ENCODE results near the gene SLC13A5. TPM values are rescaled to one million over a fixed set of nuclear protein-coding genes. Genes with fewer than 3 reads are reported as not detected.
A peak's percentile ranks its signal among the peaks of the same experiment; 100 is the strongest.
"Not testable (repeated sequence)": the region's sequence is repeated elsewhere in the genome, so short reads cannot be mapped to it uniquely, and the experiment has no call there.

SLC13A5 gene
- total RNA-seq, 1 donor from 2014 or later = 1.1 TPM

GRCh38 chr17:6666077-6666521 is 47.1 kb downstream of the SLC13A5 start:
- H3K9me3 Mint-ChIP-seq (ENCODE audit: low read depth) = no peaks in the 10 kb centered on the region
- H3K4me1 Mint-ChIP-seq (ENCODE audit: low read depth) = no peaks in the 10 kb centered on the region
- no peak for DNase-seq (ENCODE audit: low spot score)
- H3K36me3 Mint-ChIP-seq (ENCODE audit: low read depth) = no peaks in the 10 kb centered on the region
- TF ChIP-seq CTCF (IDR thresholded peaks at IDR 0.05) = peak; percentile 91
- no peak overlapping the region for H3K4me3 Mint-ChIP-seq (ENCODE audit: unreplicated experiment)
- peaks cover 40% of the 10 kb centered on the region for H3K27me3 Mint-ChIP-seq (ENCODE audit: low read depth)
- H3K27ac Mint-ChIP-seq (ENCODE audit: unreplicated experiment) = no peak overlapping the region

GRCh38 chr17:6663200-6663599 is 50.0 kb downstream of the SLC13A5 start:
- not testable (repeated sequence) for H3K9me3 Mint-ChIP-seq (ENCODE audit: low read depth); H3K4me3 Mint-ChIP-seq (ENCODE audit: unreplicated experiment); H3K27ac Mint-ChIP-seq (ENCODE audit: unreplicated experiment); DNase-seq (ENCODE audit: low spot score); H3K4me1 Mint-ChIP-seq (ENCODE audit: low read depth); H3K36me3 Mint-ChIP-seq (ENCODE audit: low read depth)
- peaks cover 43% of the 10 kb centered on the region for H3K27me3 Mint-ChIP-seq (ENCODE audit: low read depth)

GRCh38 chr17:6661464-6661848 is 51.7 kb downstream of the SLC13A5 start:
- DNase-seq (ENCODE audit: low spot score) = no peak
- Mint-ChIP-seq H3K9me3 (ENCODE audit: low read depth) (no peaks in the 10 kb centered on the region), H3K27me3 (ENCODE audit: low read depth) (peaks cover 46% of the 10 kb centered on the region), H3K4me1 (ENCODE audit: low read depth) (no peaks in the 10 kb centered on the region), H3K36me3 (ENCODE audit: low read depth) (peaks cover 2% of the 10 kb centered on the region), H3K27ac (ENCODE audit: unreplicated experiment) (no peak overlapping the region), H3K4me3 (ENCODE audit: unreplicated experiment) (no peak overlapping the region)
- TF ChIP-seq CTCF (IDR thresholded peaks at IDR 0.05) = no peak

DNA sequence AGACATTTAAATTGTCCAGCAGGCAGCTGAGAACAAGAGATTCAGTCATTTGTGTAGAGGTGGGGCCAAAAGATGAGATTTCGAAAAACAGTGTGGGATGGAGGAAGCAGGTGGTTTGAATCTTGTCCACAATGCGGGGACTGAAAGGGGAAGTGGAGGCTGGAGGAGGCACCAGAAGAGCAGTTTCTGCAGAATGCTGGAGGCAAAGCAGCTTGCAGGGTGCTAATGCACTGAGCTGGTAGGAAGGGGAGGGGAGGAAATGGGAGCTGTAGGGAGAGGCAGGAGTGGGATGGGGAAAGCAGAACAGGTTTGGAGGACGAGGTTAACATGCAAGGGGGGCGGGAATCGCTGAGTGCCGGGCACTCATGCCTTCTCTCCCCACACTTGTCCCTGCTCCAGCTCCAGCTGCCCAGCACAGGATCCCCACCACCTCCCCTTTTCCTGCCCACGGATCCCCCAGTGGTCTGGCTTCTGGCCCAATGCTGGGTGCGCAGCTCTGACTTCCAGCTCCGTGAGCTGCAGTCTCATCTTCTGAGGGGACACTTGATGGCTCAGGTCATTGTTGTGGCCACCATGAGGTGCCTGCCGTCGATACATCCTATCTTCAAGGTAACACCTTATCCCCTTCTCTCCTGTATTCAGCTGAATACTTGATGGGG is 52.2 kb downstream of the SLC13A5 start:
- H3K4me3 Mint-ChIP-seq (ENCODE audit: unreplicated experiment) = no peak overlapping the region
- TF ChIP-seq CTCF (IDR thresholded peaks at IDR 0.05) = no peak
- peaks cover 2% of the 10 kb centered on the region for H3K4me1 Mint-ChIP-seq (ENCODE audit: low read depth)
- no peak overlapping the region for H3K27ac Mint-ChIP-seq (ENCODE audit: unreplicated experiment)
- peaks cover 2% of the 10 kb centered on the region for H3K36me3 Mint-ChIP-seq (ENCODE audit: low read depth)
- H3K9me3 Mint-ChIP-seq (ENCODE audit: low read depth) = no peaks in the 10 kb centered on the region
- DNase-seq (ENCODE audit: low spot score) = no peak
- peaks cover 50% of the 10 kb centered on the region for H3K27me3 Mint-ChIP-seq (ENCODE audit: low read depth)

GRCh38 chr17:6660101-6660500 is 53.1 kb downstream of the SLC13A5 start:
- DNase-seq (ENCODE audit: low spot score) = no peak
- Mint-ChIP-seq H3K36me3 (ENCODE audit: low read depth) (peaks cover 2% of the 10 kb centered on the region), H3K27ac (ENCODE audit: unreplicated experiment) (no peak overlapping the region), H3K4me1 (ENCODE audit: low read depth) (peaks cover 9% of the 10 kb centered on the region), H3K27me3 (ENCODE audit: low read depth) (peaks cover 56% of the 10 kb centered on the region), H3K9me3 (ENCODE audit: low read depth) (no peaks in the 10 kb centered on the region), H3K4me3 (ENCODE audit: unreplicated experiment) (no peak overlapping the region)
- TF ChIP-seq CTCF (IDR thresholded peaks at IDR 0.05) = no peak

DNA sequence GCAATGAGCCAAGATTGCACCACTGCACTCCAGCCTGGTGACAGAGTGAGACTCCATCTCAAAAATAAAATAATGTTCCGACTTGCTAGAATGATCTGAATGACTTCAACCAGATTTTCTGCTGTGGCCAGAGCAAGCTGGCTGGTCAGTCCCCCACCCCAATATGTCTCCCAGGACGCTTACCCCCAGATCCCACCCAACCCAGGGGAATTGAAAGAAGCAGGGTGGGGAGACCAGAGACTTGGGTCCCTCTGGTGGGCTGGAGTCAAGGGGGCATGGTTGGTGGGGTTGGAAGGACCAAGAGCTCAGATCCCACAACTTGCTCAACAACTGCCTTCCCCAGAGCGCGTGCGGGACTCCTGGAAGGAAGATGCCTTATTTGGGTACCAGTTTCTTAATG is 54.8 kb downstream of the SLC13A5 start:
- not testable (repeated sequence) for DNase-seq (ENCODE audit: low spot score); H3K4me3 Mint-ChIP-seq (ENCODE audit: unreplicated experiment); H3K36me3 Mint-ChIP-seq (ENCODE audit: low read depth); H3K9me3 Mint-ChIP-seq (ENCODE audit: low read depth); H3K27ac Mint-ChIP-seq (ENCODE audit: unreplicated experiment)
- H3K27me3 Mint-ChIP-seq (ENCODE audit: low read depth) = peaks cover 68% of the 10 kb centered on the region
- peaks cover 22% of the 10 kb centered on the region for H3K4me1 Mint-ChIP-seq (ENCODE audit: low read depth)

All from chondrocyte (in vitro differentiated cells).